ENCODE data around the gene ZNF157.
"Not testable (repeated sequence)": the region's sequence is repeated elsewhere in the genome, so short reads cannot be mapped to it uniquely, and the experiment has no call there.

The ZNF157 gene

GRCh38 chrX:47370278-47370677, at the start of gene ZNF157:
ZNF157 (plus strand) TSS chrX:47370578; CDS start chrX:47370669, 91 bp downstream.
- no peak for DNase-seq

- DNase-seq: peak; percentile 98
Measured at GRCh38 chrX:47321386-47321785, 49.0 kb upstream of the ZNF157 start.

- peak; percentile 82 for DNase-seq
Measured at GRCh38 chrX:47321823-47322371, 48.5 kb upstream of the ZNF157 start.

DNA sequence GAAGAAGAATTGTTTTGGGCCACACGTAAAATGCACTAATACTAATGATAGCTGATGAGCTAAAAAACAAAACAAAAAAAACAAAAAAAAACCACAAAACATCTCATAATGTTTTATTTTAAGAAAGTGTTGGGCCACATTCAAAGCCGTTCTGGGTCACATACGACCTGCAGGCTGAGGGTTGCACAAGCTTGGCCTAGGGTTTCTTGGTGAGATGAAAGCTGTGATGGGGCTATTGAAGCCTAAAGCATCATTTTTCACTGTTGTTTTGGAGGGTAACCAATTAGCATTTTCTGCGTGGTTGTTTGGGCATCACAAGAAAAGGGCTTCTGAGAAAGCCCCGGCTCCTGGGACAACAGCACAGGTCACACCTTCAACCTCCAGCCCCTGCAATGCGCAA, 42.5 kb upstream of the ZNF157 start:
- DNase-seq: no peak

DNA sequence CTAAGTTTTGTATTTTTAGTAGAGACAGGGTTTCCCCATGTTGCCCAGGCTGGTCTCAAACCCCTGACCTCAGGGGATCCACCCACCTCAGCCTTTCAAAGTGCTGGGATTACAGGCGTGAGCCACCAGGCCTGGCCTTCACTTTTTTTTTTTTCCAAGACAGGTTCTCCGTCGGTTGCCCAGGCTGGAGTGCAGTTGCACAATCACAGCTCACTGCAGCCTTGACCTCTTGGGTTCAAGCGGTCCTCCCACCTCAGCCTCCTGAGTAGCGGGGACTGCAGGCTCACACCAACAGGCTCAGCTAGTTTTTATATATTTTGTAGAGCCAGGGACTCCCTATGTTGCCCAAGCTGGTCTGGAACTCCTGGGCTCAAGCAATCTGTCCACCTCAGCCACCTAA, 37.6 kb upstream of the ZNF157 start:
- not testable (repeated sequence) for DNase-seq

DNA sequence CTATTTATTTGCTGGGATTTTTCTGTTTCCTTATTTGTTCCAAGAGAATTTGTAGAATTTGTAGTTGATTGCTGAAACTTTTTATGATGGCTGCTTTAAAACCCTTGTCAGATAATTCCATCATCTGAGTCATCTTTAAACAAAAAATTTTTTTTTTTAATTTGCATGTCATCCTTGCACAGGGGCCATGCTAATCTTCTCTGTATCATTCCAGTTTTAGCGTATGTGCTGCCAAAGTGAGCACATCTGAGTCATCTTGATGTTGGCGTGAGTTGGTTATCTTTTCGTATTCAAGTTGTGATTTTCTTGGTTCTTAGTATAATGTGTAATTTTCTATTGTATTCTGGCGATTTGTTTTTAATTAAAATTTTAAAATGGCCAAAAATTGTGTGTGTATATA, 18.7 kb upstream of the ZNF157 start:
- DNase-seq: no peak

DNA sequence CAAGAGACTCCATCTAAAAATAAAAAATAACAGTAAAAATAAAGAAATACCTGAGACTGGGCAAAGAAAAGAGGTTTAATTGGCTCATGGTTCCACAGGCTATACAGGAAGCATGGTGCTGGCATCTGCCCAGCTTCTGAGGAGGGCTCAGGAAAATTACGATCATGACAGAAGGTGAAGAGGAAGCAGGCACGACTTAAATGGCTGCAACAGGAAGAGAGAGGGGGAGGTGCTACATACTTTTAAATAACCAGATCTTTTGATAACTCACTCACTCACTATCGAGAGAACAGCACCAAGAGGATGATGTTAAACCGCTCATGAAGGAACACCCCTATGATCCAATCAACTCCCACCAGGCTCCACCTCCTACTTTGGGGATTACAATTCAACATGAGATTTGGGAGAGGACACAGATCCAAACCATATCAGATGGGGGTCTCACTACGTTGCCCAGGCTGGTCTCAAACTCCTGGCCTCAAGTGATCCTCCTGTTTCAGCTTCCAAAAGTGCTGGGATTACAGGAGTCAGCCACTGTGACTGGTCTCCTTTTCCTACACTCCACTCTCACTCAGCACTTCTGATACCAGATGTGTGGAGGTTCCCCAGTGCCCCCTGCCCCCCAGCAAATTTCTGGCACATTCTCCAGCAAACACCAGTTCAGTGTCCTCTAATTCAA, 11.9 kb upstream of the ZNF157 start:
- no peak for DNase-seq

- no peak for DNase-seq
Measured at GRCh38 chrX:47360423-47361179, 9.8 kb upstream of the ZNF157 start.

GRCh38 chrX:47361538-47362511, 8.6 kb upstream of the ZNF157 start:
- DNase-seq: peak; percentile 97

DNA sequence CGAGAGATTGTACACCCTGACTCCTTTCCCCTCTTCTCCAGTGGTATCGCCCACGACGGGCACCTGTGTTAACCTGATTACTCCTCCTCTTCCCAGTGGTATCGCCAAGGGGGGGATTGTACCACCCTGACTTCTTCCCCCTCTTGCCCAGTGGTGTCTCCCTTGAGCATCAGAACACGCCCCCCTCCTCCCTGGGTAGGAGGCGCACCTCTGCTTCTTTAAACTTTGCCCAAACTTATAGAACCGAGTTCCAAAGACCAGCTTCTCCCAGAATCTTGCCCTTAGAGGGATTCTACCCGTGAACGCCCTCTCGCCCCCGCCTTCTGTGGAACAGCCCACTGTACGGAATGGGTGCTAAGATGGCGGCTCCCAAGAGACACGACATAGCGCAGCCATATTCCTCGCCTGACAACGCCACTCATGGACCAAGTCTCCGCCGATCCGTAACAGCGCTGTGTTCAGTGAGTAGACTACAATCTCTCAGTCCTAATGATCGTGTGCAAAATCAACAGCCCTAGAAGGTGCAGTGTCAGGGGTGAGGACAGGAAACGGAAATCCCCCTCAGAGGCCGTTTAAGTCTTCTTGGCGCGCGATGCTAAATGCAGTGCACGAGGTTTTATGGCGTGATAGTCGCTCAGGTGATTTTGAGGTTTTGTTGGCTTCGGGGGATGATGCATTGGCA, 4.2 kb upstream of the ZNF157 start:
- DNase-seq: peak; percentile 93

GRCh38 chrX:47373198-47373597, 2.8 kb downstream of the ZNF157 start:
- no peak for DNase-seq

DNA sequence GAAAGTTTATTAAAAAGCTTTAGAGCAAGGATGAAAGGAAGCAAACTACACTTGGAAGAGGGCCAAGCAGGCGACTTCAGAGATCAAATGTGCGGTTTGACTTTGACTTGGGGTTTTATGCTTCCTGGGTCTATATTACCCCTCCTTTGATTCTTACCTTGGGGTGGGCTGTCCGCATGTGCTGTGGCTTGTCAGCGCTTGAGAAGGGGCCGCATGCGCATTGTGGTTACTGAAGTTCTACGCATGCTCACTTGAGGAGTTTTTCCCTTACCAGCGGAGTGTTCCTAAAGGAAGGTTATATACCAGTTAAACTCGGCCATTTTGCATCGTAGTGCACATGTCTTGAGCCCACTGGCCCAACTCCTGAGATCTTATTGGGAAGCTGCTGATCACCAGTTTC, 9.9 kb downstream of the ZNF157 start:
- DNase-seq: no peak

DNA sequence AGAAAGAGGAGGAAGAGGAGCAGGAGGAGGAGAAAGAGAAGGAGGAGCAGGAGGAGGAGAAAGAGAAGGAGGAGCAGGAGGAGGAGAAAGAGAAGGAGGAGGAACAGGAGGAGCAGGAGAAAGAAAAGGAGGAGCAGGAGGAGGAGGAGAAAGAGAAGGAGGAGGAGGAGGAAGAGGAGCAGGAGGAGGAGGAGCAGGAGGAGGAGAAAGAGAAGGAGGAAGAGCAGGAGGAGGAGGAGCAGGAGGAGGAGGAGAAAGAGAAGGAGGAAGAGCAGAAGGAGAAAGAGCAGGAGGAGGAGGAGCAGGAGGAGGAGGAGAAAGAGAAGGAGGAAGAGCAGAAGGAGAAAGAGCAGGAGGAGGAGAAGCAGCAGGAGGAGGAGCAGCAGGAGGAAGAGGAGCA, 10.5 kb downstream of the ZNF157 start:
- DNase-seq: not testable (repeated sequence)

DNA sequence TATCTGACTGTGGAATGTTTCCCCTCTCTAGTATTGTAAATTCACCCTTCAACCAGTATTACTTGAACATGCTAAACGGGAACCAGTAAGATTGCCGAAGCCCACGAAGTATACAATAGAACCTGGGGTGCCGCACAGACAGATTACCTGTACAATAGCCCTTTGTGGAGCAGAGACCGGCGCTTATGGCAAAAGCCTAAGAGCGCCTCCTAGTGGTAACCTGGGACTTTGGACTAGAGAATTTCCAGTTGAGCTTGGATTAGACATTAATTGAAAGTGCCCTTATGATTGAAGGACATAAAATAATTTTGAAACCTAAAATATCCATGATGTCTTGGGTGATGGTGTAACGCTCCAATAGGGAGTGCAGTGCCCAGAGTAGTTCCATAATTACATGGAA, 14.1 kb downstream of the ZNF157 start:
- peak; percentile 86 for DNase-seq

- no peak for DNase-seq
Measured at GRCh38 chrX:47390780-47391179, 20.4 kb downstream of the ZNF157 start.

DNA sequence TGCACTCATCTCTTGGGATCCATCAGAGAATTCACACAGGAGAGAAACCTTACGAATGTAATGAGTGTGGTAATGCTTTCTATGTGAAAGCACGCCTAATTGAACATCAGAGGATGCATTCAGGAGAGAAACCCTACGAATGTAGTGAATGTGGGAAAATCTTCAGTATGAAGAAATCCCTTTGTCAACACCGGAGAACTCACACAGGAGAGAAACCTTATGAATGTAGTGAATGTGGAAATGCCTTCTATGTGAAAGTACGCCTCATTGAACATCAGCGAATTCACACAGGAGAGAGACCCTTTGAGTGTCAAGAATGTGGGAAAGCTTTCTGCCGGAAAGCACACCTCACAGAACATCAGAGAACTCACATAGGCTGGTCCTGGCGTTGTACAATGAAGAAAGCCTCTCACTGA, 42.8 kb downstream of the ZNF157 start:
- DNase-seq: no peak

- DNase-seq: no peak
Measured at GRCh38 chrX:47420265-47420664, 49.9 kb downstream of the ZNF157 start.

DNA sequence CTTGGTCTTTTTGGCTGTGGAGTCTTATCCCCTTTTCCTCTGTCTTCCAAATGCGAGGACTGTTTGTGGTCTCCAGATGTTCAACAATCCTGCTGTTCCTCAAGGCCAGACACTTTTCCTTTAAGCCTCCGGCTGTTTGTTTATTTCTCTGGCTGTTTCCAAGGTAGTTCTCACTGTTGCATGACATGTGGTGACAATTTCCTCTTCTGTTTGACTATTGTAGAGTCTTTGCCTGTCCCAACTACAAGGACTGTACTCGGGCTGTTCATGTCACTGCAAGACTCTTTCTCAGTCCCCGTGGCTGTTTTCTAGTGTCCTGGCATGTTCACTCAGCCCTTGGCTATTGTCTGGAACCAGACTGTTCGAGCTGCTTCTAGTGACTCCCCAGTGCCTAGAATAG, 50.6 kb downstream of the ZNF157 start:
- DNase-seq: no peak

- no peak for DNase-seq
Measured at GRCh38 chrX:47422444-47422843, 52.1 kb downstream of the ZNF157 start.

- no peak for DNase-seq
Measured at GRCh38 chrX:47430925-47431324, 60.5 kb downstream of the ZNF157 start.

- DNase-seq: no peak
Measured at GRCh38 chrX:47446431-47446830, 76.1 kb downstream of the ZNF157 start.

DNA sequence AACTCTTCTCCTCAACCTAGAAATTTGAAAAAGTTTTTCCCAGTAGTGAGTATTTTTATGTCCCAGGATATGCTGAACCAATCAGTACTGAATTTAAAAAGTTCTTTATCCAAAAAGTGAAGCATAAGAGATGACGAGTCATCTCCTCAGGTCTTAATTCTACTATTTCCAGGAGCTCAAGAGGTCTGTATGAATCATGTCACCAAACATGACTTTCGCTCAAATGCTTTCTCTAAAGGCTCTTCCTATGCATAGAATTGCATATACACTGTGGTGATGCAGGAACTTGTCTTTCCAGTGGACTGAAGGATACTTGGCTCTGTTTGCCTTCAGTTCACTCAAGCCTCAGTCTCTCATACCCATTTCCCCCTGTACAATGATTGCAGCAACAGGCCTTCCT, 76.6 kb downstream of the ZNF157 start:
- DNase-seq: no peak

Data from NCI-H146 (cell line).